Hematopoietic multipotent progenitor cell treated with erythropoietin and hydrocortisone succinate and interleukin-3 and kit ligand, for 4 days (in vitro differentiated cells): ENCODE results near the gene KRTAP5-8.
"Not testable (repeated sequence)": the region's sequence is repeated elsewhere in the genome, so short reads cannot be mapped to it uniquely, and the experiment has no call there.

Source experiments
- DNase-seq: peaks from one replicate; pipeline ENCODE4 v3.0.0-alpha.2; 2015

The KRTAP5-8 gene, protein sequence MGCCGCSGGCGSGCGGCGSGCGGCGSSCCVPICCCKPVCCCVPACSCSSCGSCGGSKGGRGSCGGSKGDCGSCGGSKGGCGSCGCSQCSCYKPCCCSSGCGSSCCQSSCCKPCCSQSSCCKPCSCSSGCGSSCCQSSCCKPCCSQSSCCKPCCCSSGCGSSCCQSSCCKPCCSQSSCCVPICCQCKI

DNA sequence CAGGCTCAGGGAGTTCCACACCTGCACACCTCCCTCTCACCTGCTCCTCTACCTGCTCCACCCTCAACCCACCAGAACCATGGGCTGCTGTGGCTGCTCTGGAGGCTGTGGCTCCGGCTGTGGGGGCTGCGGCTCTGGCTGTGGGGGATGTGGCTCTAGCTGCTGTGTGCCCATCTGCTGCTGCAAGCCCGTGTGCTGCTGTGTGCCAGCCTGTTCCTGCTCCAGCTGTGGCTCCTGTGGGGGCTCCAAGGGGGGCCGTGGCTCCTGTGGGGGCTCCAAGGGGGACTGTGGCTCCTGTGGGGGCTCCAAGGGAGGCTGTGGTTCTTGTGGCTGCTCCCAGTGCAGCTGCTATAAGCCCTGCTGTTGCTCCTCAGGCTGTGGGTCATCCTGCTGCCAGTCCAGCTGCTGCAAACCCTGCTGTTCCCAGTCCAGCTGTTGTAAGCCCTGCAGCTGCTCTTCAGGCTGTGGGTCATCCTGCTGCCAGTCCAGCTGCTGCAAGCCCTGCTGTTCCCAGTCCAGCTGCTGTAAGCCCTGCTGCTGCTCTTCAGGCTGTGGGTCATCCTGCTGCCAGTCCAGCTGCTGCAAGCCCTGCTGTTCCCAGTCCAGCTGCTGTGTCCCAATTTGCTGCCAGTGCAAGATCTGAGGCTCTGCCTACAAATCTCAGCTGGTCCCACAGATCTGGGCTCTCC is at the start of gene KRTAP5-8:
KRTAP5-8 (plus strand) TSS at position 49 of the 689 bp plus-strand sequence; CDS start at position 80, 31 bp downstream.
- not testable (repeated sequence) for DNase-seq

DNA sequence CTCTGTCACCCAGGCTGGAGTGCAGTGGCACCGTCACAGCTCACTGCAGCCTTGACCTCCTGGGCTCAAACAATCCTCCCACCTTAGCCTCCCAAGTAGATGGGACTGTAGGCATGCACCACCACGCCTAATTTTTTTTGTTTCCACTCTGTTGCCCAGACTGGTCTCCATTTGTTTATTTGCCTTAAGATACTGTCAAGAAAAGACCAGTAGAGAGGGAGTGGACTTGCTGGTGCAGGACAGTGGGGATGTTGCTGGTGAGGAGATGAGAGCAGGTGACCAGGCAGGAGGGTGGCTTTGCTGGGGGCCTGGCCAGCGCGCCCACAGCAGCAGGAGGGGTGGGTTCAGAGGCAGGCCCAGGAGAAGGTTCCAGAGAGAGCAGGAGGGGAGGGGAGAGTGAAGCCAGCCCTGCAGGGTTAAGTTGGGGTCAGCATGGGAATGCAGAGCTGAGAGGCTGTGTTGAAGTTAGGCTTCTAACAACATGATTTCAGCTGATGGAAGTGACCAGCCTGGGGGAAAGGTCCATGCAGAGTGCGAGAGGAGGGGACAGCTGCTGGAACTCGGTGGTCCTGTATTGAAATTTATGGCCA is 49.0 kb upstream of the KRTAP5-8 start:
- no peak for DNase-seq

DNA sequence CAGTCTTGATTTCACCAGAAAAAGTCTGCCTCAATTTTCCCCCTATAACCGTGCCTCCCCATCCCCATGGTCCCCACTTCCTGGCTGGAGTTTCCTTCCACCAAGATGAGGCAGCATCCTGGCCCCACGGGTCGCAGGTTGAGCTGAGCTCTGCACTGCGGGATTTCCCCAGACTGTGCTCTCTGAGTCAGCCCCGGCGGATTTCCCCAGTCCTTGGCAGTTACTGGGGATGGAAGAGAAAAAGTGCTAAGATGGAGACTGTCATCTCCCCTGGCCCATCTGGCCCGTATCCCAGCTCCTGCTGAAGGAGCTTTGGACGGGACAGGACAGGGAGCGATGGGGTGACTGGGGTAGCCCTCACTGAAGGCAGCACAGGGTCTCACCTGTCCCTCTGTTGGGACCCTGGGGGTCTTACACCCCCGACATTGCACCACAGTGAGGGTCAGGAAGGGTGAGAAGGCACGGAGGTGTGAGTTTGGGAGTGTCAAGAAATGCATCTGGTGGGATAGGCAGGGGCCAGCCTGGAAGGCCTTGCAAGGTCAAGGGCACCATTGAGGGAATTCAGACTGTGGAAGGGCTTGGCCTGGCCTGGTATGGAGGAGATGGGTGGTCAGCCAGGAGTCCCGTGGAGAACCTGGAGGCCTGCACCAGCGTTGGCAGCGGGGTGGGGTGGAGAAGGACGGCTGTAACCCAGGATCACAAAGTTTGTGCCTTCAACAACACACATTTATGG is 48.3 kb upstream of the KRTAP5-8 start:
- DNase-seq = no peak

DNA sequence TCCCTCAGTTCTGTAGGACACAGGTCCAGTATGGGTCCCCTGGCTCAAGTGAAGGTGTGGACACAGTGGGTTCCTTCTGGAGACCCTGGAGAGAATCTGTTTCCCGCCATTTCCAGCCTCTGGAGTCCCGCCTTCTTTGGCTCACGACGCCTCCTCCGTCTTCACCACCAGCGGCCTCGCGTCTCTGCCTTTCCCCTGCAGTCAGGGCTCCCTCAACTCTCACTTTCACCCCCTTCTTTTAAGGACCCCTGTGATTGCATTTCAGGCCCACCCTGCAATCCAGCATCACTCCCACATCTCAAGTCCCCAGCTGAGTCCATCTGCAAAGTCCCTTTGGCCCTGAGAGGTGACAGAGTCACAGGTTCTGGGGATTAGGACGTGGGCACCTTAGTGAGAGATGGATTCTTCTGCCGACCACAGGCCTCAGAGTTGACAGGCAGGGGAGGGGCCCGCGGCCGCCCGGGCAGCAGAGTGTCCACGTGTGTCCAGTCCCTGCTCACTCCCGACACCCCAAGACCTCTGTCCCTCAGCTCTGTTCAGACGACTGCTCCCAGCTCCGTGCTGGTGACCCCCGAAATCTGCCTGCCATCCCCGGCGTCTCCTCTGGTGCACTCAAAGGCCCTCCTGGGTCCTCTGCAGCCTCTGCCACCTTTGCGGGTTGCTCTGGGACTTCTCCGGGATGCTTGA is 47.6 kb upstream of the KRTAP5-8 start:
- DNase-seq = no peak

DNA sequence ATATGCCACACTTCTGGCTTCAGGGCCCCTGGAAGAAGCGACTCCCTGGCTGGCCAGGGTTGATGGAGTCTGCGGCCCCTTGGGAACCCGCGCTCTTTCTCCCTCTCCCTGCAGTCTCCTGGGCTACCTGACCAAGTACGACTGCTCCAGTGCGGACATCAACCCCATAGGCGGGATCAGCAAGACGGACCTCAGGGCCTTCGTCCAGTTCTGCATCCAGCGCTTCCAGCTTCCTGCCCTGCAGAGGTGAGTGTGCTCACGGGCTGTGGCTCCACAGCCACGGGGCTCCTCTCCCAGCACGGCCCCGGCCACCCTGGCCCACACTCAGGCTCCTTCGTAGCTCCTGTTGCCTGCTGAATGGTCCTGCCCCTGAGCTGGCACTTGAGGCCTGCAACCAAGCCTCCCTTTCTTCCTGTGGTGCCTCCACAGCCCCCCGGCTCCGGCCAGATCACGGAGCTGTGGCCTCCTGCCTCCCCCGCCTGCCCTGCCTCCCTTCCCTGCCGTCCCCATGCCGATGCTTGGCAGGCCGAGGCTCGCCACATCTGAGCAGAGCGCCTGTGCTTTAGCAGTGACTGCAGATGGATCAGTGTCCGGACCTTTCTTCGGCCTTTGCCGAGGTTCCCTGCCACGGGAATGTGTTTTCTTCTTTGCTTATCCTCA is 47.0 kb upstream of the KRTAP5-8 start:
- no peak for DNase-seq

DNA sequence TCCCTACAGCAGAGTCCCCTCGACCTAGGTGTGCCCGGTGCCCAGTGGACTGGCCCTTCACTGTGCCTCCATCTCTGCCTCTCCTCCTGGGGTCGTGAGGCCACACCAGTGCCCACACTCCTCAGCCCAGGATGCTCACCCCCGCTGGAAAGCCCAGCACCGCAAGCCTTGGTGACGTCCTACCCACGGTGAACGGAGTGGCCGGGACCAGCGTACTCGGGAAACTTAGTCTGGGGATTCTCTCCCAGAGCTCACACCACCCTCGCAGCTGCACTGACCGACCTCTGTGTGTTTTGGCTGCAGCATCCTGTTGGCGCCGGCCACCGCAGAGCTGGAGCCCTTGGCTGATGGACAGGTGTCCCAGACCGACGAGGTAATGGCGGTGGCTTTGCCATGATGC is 46.3 kb upstream of the KRTAP5-8 start:
- DNase-seq = no peak

DNA sequence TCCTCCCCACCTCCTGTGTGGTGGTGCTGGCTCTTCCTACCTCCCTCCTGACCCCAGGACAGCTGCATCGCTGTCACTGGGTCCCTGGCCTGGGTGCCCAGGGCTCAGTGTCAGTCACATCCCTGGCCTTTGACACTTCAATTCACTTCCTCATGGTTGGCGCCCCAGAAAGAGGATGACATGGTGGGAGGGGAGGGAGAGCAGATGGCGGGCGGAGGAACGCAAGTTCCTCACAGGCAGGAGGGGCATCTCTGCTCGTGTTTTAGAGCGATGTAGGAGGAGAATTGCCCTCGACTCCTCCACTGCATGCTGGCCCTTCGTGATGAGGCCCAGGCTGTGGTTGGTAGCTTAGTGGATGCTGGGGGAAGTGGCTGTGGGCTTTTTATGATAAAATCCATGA is 45.9 kb upstream of the KRTAP5-8 start:
- DNase-seq = no peak

DNA sequence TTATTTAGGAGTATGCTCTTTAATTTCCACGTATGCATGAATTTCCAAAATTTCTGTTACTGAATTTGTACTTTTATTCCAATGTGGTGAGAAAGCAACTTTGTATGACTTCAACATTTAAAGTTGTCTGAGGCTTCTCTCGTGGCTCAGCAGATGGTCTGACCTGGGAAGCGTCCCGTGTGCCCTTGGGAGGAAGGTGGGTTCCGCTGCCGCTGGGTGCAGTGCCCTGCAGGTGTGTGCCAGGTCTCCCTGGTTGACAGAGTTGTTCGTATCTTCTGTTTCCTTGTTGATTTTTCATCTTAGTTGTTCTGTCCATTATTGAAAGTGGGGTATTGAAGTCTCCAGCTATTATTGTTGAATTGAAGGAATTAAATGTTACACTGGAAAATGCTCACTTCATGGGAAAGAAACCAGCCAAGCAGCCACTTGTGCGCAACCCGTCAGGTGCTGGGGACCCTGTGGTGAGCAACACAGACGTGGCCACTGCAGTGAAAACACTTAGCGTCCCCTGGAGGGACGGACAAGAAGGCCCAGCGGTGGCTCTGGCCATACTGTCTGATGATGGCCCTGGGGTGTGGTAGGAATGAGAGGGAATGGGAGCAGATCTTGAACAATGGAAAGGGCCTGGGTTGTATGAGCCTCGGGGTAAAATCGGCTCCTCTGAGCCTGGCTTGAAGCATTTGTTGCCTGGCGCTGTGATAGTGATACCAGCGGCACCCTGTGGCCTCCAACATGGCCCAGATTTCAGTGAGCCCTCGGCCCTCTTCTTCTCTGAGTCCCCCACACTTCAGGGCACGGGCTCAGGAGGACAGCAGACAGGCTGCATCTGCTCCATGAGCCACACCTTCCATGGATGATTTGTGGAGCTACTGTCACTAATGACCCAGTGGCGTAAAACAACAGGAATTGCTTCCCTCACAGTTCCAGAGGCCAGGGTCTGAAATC is 42.3 kb upstream of the KRTAP5-8 start:
- DNase-seq = no peak

DNA sequence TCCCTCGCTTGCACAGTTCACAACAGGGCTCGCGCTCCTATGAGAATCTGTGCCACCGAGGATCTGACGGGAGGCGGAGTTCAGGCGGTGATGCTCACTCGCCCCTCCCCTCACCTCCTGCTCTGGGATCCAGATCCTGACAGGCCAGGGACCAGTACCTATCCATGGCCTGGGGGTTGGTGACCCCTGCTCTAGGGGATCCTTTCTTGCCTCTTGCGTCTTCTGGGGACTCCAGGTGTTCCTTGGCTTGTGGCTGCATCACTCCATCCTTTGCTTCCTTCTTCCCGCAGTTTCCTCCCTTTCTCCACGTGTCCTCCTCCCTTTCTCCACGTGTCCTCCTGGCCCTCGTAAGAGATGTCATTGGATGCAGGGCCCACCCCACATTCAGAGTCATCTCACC is 41.4 kb upstream of the KRTAP5-8 start:
- DNase-seq = no peak

DNA sequence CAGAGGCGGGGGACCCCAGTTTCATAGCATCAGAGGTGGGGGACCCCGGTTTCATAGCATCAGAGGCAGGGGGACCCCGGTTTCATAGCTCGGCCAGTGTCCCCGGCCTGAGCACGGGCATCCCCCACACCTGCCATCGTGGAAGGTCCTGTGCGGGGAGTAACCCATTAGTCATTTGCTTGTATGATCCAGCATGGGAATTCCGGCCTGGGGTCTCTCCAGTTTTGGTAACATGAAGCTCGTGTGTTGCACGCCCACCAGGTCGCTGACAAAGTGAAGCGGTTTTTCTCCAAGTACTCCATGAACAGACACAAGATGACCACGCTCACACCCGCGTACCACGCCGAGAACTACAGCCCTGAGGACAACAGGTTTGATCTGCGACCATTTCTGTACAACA is 39.7 kb upstream of the KRTAP5-8 start:
- no peak for DNase-seq

DNA sequence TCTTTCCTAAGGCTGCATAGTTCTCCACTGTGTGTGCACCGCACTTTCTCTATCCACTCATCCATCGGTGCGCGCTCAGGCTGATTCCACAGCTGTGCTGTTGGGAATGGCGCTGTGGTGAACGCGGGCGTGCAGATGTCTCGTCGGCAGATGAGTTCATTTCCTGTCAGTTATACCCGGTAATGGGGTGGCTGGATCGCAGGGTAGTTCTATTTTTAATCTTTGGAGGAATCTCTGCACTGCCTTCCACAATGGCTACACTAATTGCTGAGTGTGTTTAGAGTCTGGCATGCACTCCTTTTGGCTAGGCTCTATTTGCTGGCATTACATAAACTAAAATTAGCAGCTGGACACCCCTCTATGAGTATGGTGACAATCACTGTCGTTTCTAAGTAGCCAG is 38.7 kb upstream of the KRTAP5-8 start:
- no peak for DNase-seq

DNA sequence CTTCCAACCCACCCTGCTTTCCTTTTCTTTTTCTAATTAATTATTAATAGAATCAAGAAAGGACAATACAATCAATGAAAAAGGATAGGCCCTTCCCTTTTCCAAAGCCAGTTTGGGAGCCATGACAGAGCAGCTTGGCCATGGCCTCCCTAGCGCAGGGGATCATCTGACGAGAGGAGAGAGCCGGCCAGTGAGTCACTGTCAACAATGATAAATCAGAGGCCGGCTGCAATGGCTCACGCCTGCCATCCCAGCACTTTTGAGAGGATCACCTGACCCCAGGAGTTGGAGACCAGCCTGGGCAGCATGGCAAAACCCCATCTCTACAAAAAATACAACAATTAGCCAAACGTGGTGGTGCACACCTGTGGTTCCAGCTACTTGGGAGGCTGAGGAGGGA is 38.3 kb upstream of the KRTAP5-8 start:
- no peak for DNase-seq

DNA sequence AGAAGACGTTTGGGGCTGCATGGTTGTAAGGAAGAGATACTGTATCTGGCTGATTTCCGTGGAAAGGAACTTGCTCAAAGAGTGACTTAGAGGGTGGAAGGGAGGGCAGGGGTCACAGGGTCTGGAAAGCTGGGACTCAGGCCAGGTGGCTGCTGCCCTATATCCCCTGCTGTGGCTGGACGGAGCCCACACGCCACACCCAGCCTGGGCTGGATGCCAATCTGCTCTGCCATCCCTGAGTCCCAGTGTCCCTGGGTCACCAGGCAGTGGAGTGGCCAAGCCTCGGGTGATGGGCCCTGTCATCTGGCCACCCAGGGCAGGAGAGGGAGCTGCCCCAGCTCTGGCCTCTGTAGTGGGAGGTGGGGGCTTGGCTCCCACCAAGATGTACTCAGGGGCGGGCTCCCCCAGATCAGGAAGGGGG is 37.2 kb upstream of the KRTAP5-8 start:
- DNase-seq = no peak

DNA sequence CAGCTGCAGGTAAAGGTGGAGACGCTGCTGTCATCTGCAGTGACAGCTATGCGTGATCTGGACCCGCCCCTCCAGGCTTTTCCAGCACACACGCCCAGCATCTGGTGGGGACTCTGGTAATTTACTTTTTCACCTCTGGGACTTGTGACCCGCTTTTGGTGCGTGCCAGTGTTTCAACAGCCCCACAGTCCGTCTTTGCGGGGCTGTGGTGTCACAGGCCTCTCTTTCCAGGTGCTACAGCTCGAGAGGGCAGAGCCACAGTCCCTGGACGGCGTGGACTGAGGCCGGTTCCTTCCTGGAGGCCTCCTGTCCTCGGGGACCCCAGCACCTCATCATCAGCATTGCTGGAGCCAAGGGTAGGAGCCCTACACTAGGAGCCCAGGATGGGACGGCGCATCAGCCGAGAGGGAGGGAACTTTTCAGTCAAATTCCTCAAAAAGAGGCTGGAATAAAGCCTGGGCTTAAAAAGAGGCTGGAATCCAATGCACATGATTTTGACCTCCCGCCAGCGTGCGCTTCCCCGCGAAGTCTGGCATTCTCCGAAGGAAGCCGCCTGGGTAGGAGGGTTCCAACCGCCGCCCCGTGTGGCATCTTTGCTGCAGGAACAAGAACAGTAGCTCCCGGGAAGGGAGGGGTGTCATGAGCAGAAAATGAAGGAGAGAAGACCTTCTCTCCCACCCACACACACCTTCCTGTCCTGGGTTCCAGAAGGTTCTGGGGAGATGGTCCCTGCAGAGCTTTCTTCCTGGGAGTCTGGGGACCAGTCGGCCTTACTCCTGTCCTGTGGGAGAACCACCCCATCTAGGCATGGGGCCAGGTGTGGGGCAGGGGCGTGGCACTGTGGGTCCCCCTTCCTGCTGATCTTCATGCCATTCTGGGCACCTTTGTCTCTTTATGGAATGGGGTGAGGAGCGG is 36.5 kb upstream of the KRTAP5-8 start:
- DNase-seq = no peak

DNA sequence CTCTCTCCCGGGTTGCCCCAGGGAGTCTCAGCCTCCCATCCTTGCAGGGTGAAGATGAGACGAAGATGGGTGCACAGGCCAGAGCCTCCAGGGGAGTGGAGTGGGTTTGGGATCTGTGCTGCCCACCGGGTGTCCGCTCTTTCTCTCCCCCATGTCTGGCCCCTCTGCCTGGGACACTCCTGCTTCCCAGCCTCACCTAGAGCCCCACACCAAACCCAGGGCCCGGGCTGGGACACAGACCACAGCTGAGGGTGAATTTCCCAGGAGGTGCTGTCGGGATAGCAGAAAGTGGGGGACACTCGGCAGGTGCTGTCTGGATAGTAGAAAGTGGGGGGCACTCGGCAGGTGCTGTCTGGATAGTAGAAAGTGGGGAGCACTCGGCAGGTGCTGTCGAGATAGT is 35.8 kb upstream of the KRTAP5-8 start:
- DNase-seq = no peak

DNA sequence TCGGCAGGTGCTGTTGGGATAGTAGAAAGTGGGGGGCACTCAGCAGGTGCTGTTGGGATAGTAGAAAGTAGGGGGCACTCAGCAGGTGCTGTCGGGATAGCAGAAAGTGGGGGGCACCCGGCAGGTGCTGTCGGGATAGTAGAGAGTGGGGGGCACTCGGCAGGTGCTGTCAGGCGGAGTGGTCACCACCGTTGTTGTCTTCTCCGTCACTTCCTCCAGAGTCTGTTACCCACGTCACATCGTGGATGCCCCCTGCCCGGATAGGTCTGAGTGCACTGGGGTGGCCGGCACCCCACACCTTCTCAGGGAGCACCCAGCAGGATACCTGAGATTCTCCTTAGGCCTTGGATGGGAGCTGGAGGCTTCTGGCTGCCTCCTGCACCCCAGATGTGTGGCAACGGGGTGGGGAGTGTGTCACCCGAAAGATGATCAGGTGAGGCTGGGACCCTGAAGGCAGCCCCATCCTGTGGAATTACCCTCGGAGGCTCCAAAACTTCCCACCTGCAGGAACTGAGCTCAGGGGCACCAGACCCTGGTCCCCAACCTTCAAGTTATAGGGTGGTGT is 34.9 kb upstream of the KRTAP5-8 start:
- no peak for DNase-seq

DNA sequence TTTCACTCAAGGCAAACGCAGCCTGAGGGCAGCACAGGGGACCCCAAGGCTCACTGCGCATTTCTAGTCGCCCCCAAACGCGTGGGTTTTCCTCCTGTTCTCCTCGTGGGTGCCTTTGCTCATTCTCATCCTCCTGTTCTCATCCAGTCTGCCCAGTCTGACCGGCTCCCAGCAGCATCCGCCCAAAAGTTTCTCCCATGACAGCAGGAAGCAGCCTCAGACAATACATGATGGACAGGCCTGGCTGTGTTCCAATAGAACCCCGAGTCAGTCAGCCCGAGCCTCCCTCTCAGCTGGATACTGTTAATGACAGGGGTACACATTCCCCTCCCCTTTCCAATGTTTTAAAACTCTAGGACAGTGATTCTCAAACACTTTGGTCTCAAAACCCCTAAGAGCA is 33.3 kb upstream of the KRTAP5-8 start:
- no peak for DNase-seq

DNA sequence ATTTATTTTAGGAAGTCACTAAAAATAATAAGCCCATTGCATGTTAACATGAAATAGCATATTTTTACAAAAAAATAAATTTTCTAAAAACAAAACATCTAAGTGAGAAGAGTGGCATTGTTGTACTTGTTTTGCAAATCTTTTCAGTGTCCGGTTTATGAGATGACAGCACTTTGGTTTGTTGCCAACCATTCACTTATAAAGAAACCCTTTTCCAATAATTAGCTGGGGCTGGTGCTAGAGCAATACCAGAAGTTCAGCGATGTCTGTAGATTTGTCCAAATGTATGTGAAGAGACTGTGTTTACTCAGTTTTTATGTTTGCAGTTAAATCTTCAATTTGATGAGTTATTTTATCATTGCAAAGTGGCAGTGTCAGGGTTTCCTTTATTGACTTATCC is 32.8 kb upstream of the KRTAP5-8 start:
- DNase-seq = no peak

DNA sequence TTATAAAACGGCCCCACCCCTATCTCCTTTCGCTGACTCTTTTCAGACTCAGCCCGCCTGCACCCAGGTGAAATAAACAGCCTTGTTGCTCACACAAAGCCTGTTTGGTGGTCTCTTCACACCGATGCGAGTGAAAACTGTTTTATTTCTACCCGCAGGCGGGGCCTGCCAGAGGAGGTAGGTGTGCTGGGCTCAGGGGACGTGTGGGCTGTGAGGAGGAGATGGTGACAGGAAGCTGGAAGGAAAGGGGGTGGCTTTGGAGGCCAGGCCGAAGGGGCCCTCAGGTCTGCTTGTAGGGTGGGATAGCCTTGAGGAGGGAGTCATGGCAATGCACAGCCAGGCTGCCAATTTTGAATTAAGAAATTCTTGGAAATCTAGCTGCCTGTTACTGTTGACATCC is 32.0 kb upstream of the KRTAP5-8 start:
- DNase-seq = no peak

DNA sequence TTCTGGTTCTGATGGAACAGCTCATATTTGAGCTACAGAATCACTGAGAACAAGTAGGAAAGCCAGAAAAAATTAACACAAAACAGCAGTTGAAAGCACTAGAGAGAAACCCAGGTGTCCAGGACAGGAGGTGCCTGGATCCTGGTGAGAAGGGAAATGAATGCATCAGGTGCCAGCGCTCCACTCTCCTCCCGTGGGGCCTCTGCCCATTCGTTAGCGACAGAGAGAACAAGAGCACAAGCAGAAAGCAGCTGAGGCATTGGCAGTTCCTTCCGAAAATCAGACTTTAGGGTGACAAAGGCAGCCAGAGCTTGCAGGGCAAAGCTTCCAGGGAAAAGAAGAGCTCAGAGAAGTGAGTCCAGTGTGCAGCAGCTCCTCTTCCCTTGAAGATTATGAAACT is 30.7 kb upstream of the KRTAP5-8 start:
- no peak for DNase-seq
